Fibroblast of peridontal ligament (primary cell): ENCODE results near the gene ATP10B.

Source experiments
- DNase-seq: peaks from one replicate; pipeline ENCODE4 v3.0.0-alpha.2; 2010; ENCODE audit errors: extremely low read depth

The ATP10B gene

DNA sequence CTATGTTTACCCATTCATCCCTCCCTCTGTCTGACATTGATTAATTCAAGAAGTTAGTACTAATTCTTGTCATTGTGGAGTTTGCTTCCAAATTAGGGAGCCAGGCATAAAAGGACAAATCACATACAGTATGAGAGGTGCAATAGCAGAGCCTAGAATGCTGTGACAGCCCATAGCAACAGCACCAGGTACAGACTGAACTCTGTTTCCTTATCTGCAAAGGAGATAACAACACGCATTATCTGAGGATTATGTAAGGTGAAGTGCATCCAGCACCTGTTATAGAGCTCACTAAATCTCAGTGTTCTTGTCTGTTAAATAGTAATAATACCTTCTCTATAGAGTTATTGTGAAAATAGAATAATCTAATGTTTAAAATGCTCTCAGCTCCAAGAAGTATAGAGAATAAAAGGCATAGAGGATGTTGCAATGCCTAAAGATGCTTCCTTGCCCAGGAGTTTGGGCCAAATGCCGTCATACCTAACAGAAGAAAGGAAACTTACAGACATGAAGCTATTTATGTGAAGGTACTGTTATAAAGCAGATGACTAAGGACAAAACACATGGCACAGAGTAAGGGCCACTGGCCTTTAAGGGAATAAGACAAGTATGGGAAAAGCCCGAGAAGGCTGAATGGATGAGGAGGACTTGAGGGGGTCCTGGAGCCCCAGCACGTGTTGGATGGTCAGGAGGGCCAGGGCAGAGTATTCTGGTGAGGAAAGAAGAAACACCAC lies 214.5 kb downstream of the ATP10B start:
- no peak for DNase-seq

- no peak for DNase-seq
These were observed 216.3 kb downstream of the ATP10B start for GRCh38 chr5:160635663-160636062.

GRCh38 chr5:160635046-160635445 lies 217.0 kb downstream of the ATP10B start:
- no peak for DNase-seq

- DNase-seq: no peak
These were observed 223.0 kb downstream of the ATP10B start for GRCh38 chr5:160629003-160629402.

DNA sequence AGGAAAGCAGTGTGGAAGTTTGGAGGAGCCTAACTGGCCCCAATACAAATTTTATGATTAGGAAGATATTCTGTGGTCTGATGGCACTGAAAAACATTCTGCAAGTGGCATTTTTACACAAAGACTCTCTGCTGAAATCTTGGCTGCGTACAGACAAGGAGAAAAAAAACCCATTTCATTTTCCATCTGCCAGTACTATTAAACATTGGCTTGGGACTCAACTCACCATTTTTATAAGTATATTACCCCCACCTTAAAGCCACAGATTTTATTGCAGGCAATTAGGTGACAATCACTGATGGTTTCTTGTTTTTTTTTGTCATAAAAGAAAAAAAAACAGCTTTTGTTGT lies 223.4 kb downstream of the ATP10B start:
- no peak for DNase-seq

- no peak for DNase-seq
These were observed 223.9 kb downstream of the ATP10B start for GRCh38 chr5:160627921-160628618.

DNA sequence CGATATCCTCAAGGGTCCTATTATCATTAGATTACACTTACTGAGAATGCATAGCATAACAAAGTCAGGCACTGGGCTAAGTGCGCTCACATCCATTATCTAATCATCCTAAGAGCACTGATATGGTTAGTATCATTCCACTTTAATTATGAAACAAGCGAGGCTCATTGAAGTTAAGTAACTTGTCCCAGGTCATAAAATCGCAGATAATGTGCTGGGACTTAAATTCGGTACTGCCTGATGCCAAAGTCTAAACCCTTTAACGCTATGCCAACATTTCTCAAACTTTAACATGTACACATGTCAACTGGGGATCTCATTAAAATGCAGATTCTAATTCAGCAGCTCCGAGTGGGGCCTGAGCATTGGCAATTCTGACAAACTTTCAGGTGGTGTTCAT lies 225.7 kb downstream of the ATP10B start:
- DNase-seq: no peak

GRCh38 chr5:160621526-160621925 lies 230.5 kb downstream of the ATP10B start:
- no peak for DNase-seq

DNA sequence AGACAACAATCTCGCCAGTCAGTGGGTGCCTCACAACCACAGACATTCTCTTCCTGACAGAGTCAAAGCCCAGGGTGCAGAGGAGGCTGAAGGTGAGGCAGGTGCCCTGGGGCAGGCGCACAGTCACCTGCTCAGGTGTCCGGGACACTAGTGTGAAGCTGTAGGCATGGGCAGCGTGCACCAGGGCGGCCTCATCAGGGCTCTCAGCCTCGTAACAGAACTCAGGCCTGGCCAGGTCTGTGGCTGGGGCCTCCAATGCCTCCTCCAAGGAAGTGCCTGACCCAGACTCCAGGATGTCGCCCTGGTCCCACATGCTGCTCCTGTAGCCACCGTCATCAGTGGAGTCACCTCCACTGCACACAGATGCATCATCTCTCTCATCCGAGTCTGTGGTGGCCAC lies 231.6 kb downstream of the ATP10B start:
- no peak for DNase-seq

DNA sequence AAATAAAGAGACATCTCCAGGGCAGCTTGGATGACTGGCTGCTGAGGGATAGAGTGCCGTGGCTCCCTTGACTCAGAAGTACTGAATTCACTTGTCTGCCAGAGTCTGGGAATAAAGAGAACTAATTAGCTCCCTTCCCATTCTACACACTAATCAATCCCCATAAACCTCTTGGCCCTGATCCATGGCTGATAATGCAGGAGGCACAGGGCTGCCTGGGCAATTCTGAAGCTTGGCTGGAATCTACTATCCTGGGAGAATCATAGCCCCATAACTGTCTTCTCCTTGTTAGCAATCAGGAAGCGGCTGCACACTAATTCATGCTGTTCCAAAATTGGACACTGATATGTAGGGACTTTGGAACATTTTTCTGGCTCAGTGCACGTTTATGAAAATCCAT lies 232.6 kb downstream of the ATP10B start:
- no peak for DNase-seq

DNA sequence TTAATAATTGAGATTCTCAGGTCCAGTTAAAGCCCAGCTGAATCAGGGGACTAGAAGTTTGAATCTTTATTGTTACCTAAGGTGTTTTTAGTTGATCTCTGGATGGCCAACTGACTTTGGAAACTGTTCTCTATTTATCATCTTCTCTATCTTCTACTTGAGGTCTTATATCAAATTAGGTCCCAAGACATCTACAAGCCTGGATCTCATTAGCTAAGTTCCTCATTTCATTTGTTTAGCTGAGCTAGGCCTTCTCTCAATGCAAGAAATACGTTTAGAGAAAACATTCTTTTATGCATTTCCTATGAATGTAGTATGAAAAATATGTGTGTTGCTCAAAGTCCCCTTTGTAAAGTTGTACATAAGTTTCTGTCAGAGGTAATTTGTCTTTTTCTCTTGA lies 233.7 kb downstream of the ATP10B start:
- no peak for DNase-seq

GRCh38 chr5:160616712-160617497 lies 235.1 kb downstream of the ATP10B start:
- no peak for DNase-seq

DNA sequence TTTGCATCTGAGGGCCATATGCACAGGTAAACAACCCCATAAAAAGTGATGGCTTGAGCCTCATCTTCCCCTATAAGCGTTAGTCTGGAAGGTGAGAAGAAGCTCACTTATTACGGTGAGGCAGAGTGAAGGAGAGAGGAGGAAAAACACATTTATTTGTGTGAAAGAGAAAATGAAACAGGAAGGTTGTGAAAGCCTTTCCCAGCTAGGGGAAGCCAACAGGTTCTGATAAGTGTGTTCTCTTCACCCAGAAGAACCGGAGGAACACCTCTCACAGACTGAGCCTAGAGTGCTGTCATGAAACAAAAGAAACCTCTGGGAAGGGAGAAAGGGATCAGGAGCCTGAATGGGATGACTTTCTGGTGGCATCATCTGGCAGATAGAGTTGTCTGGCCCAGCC lies 237.9 kb downstream of the ATP10B start:
- no peak for DNase-seq

DNA sequence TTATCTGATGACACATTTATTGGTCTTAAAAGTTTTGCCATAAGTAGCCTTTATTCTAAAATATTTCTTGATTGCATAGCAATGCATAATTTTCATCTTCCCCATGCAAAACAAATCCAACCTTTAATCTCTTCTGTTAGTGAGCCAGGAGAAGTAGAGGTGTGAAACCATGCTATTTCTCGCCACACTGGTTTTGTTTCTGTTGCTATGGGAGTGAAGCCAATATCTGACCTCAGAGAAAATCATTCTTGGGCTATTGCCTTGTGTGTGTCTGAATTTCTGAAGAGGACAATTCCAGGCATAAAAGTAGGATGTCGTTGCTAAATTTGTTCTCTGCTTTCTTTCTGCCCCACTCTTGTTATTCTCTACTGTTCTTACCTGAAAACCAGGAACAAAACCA lies 246.7 kb downstream of the ATP10B start:
- DNase-seq: no peak

DNA sequence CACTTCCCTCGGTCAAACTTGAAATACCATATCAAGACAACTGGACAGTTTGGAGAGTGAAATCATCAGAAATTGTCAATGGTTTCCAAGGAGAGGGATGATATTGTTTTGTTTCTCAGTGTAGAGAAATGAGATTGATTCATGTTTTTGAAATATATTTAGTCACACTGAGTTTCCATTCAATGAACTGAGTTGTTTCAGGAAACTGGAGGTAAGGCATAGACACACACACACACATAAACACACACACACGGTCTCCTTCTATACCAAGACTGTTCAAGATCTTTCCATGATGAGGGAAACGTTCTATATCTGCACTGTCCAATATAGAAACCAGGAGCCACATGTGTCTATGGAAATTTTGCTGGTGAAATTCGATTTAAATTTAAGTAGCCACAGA lies 247.5 kb downstream of the ATP10B start:
- no peak for DNase-seq

- no peak for DNase-seq
These were observed 249.3 kb downstream of the ATP10B start for GRCh38 chr5:160602744-160603143.

DNA sequence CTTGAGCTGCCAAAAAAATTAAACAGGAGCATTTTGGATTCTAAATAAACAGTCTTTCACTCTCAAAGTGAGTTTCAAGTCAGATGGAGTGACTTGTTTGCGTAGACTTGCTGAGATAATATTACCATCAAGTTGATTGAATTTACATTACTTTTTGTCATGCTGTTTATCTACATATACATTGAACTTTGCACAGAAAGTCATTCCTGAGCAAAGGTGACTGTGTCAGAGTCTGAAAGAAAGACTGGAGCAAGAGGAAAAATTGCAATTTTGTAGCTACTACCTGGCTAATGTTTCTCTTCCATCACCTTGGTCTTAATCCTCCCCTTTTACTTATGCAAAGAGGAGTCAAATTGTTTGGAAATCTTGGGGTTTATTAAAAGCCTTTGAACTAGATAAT lies 251.0 kb downstream of the ATP10B start:
- no peak for DNase-seq

GRCh38 chr5:160573318-160573717 lies 278.7 kb downstream of the ATP10B start:
- DNase-seq: no peak

GRCh38 chr5:160567031-160567705 lies 284.8 kb downstream of the ATP10B start:
- DNase-seq: no peak

DNA sequence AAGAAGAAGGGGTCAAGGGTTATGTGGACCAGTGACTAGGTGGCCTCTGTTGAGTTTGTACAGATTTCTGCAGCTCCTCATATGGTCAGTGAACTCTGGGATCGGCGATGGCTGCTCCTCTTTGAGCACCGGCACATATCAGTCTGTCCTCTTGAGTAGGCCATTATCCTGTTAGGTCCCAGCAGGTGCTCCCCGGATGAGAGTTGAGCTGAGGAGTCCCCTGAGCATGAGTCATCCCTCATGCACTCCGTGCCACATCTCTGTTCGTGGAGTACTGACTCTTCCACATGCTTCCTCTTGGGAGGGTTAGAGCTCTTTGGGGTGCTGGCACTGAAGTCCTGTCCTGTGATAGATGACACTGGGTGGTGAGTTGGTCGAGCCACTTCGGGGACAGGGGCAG lies 286.6 kb downstream of the ATP10B start:
- no peak for DNase-seq

DNA sequence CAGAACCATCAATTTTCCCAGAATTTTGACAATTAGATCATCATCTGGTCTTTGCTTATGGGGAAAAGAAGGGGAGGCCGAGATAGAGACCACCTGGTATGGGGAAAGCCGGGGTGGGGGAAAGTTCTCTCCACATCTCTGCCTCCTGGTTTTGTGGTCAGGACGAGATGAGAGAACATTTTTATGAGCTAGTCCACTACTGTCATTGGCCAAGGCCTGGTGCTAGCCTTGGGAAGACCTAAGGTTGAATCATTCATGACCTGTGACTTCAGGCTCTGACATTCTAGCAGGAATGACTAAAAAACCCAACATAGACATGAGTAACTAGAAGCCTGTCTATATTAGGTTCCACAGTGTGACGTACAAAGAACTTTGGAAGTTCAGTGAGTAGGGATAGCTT lies 295.2 kb downstream of the ATP10B start:
- DNase-seq: peak; percentile 18

GRCh38 chr5:160555971-160556631 lies 295.9 kb downstream of the ATP10B start:
- DNase-seq: peak; percentile 1
